A549 (cell line): ENCODE results near the gene COMMD3.

ENCODE experiments used
- CTCF ChIP-seq: fragments of >200 bp; sonication (Bioruptor Twin); formaldehyde crosslinking; IDR thresholded peaks from 3 replicates; pipeline ENCODE4 v1.5.1; 2016
- FOXS1 ChIP-seq: fragments of 250-450 bp; sonication (Bioruptor Pico); IDR thresholded peaks from 2 replicates; pipeline ENCODE4 v1.5.0; 2020; ENCODE audit warnings: mild to moderate bottlenecking, moderate library complexity
- JUN ChIP-seq, 2 experiments: fragments of >200 bp; sonication (Bioruptor Twin); formaldehyde crosslinking; IDR thresholded peaks; 2 replicates in 1 of 2; 3 replicates in 1 of 2; pipeline ENCODE4 v1.6.1; 2016 to 2017
- JUNB ChIP-seq: fragments of >200 bp; sonication (Bioruptor Twin); formaldehyde crosslinking; IDR thresholded peaks from 2 replicates; pipeline ENCODE4 v1.6.1; 2016
- MAX ChIP-seq: IDR thresholded peaks from 2 replicates; pipeline ENCODE4 v1.6.1; 2012
- RCOR1 ChIP-seq: fragments of 150-350 bp; IDR thresholded peaks from 2 replicates; pipeline ENCODE4 v1.6.1; 2014; ENCODE audit warnings: antibody characterized with exemption, low read length, low read depth

DNA sequence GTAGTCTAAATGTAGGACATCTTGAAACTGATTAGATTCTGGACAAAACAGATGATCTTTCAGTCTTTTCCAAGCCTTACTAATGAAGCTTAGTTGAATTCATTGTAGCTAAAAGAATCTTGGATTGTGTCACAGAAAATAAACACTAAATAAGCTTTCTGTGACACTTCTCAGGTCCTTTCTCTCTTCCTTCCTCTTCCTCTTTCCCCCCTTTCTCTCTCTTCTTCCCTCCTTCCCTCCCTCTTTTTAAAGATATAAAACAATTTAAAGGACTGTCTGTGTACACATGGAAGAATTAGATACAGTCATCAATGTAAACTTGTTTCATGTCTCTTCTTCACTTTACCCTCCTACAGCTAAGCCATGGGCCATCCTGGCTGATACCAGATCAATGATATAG is 5.3 kb upstream of the COMMD3 start:
- TF ChIP-seq CTCF: no peak
- TF ChIP-seq JUN (IDR thresholded peaks at IDR 0.05): no peak
- no peak for TF ChIP-seq JUNB
- TF ChIP-seq MAX: no peak
- TF ChIP-seq FOXS1 (CRISPR knock-in tag): no peak
- no peak for TF ChIP-seq RCOR1
